Liver (tissue), 9 donors: ENCODE data around the gene ADAM8. TPM values are rescaled to one million over a fixed set of nuclear protein-coding genes. Genes with fewer than 3 reads are reported as not detected.

Experiments used
- DNase-seq: peaks from one replicate; pipeline ENCODE4 v3.0.0-alpha.2; 2017; ENCODE audit warnings: low spot score
- H3K27ac ChIP-seq, 2 donors: one replicate each; pipeline ENCODE4 v1.7.0; 2013; ENCODE audit warnings: inconsistent platforms in 2 of 2, low read length in 2 of 2, control low read depth in 1 of 2, low read depth in 1 of 2, mild to moderate bottlenecking in 1 of 2
- H3K27me3 ChIP-seq, 4 donors: one replicate each; pipeline versions ENCODE4 v1.6.1 to v1.7.0; 2013; ENCODE audit warnings: low read length in 3 of 4, inconsistent platforms in 1 of 4, mild to moderate bottlenecking in 1 of 4, moderate library complexity in 1 of 4; ENCODE audit not compliant: control insufficient read depth in 4 of 4, insufficient read depth in 4 of 4
- H3K36me3 ChIP-seq, 4 donors: one replicate each; pipeline versions ENCODE4 v1.6.1 to v1.7.0; 2013; ENCODE audit warnings: low read length in 3 of 4, mild to moderate bottlenecking in 3 of 4, low read depth in 1 of 4, moderate library complexity in 1 of 4; ENCODE audit not compliant: control insufficient read depth in 4 of 4, insufficient read depth in 3 of 4
- H3K4me1 ChIP-seq, 4 donors: one replicate each; pipeline versions ENCODE4 v1.6.1 to v1.7.0; 2013; ENCODE audit warnings: low read length in 3 of 4, mild to moderate bottlenecking in 3 of 4, moderate library complexity in 1 of 4; ENCODE audit not compliant: control insufficient read depth in 4 of 4, insufficient read depth in 4 of 4
- H3K4me3 ChIP-seq, 3 donors: one replicate each; pipeline versions ENCODE4 v1.6.1 to v1.7.0; 2013; ENCODE audit warnings: low read length in 3 of 3, control low read depth in 1 of 3, low read depth in 1 of 3, mild to moderate bottlenecking in 1 of 3
- H3K9ac ChIP-seq, 2 donors: one replicate each; pipeline ENCODE4 v1.7.0; 2013; ENCODE audit warnings: low read length in 2 of 2, mild to moderate bottlenecking in 2 of 2, moderate library complexity in 2 of 2, control low read depth in 1 of 2, low read depth in 1 of 2
- H3K9me3 ChIP-seq, 4 donors: one replicate each; pipeline versions ENCODE4 v1.6.1 to v1.7.0; 2013; ENCODE audit warnings: low read length in 3 of 4; ENCODE audit not compliant: control insufficient read depth in 4 of 4
- EGR1 ChIP-seq, 2 donors: IDR thresholded peaks; 2 replicates each; pipeline ENCODE4 v1.6.1; 2016 to 2018; ENCODE audit warnings: antibody characterized with exemption in 2 of 2, low read depth in 2 of 2
- FOXA2 ChIP-seq: IDR thresholded peaks from 2 replicates; pipeline ENCODE4 v1.6.1; 2016; ENCODE audit warnings: antibody characterized with exemption
- GABPA ChIP-seq, 2 donors: IDR thresholded peaks in 1 of 2; conservative IDR thresholded peaks in 1 of 2; 2 replicates each; pipeline ENCODE4 v1.6.1; 2016; ENCODE audit warnings: antibody characterized with exemption in 2 of 2, mild to moderate bottlenecking in 1 of 2, moderate library complexity in 1 of 2
- HNF4A ChIP-seq, 2 donors: conservative IDR thresholded peaks; 2 replicates each; pipeline ENCODE4 v1.6.1; 2016; ENCODE audit warnings: antibody characterized with exemption in 2 of 2, mild to moderate bottlenecking in 2 of 2
- HNF4G ChIP-seq: IDR thresholded peaks from 2 replicates; pipeline ENCODE4 v1.6.1; 2016; ENCODE audit warnings: antibody characterized with exemption
- JUND ChIP-seq, 2 donors: IDR thresholded peaks; 2 replicates each; pipeline ENCODE4 v1.6.1; 2016; ENCODE audit warnings: antibody characterized with exemption in 2 of 2
- NR2F2 ChIP-seq: IDR thresholded peaks from 2 replicates; pipeline ENCODE4 v1.6.1; 2016; ENCODE audit warnings: antibody characterized with exemption
- RAD21 ChIP-seq, 2 donors: IDR thresholded peaks; 2 replicates each; pipeline ENCODE4 v1.6.1; 2016; ENCODE audit warnings: antibody characterized with exemption in 2 of 2, mild to moderate bottlenecking in 2 of 2
- REST ChIP-seq: IDR thresholded peaks from 2 replicates; pipeline ENCODE4 v1.6.1; 2016; ENCODE audit warnings: antibody characterized with exemption, mild to moderate bottlenecking
- RXRA ChIP-seq, 2 donors: IDR thresholded peaks; 2 replicates each; pipeline ENCODE4 v1.6.1; 2017 to 2018; ENCODE audit warnings: antibody characterized with exemption in 2 of 2, mild to moderate bottlenecking in 1 of 2
- SP1 ChIP-seq: IDR thresholded peaks from 2 replicates; pipeline ENCODE4 v1.6.1; 2018; ENCODE audit warnings: antibody characterized with exemption, mild to moderate bottlenecking
- TAF1 ChIP-seq: conservative IDR thresholded peaks from 2 replicates; pipeline ENCODE4 v1.6.1; 2016; ENCODE audit warnings: antibody characterized with exemption, mild to moderate bottlenecking
- YY1 ChIP-seq: IDR thresholded peaks from 2 replicates; pipeline ENCODE4 v1.6.1; 2016; ENCODE audit warnings: antibody characterized with exemption, mild to moderate bottlenecking
- WGBS: extraction: QIAGEN DNeasy Blood & Tissue Kit; methylation state at CpG from one replicate; pipeline ENCODE4 v1.1.7; 2013; 5-methylcytosine and 5-hydroxymethylcytosine counted together
- polyA plus RNA-seq, 2 donors: library from polyadenylated mRNA; stranded (reverse) in 1 of 2; unstranded in 1 of 2; fragments of 200-250 nt in 1 of 2; fragments of >200 nt in 1 of 2; fragmentation: Nextera tagmentation in 1 of 2; extraction: Ambion mirVana in 1 of 2; gene quantifications; one replicate each; pipeline versions ENCODE4 v1.2.1 to v1.2.3, GENCODE V29; 2013 to 2015
- total RNA-seq, 2 donors: library from RNA; depleted of rRNA; stranded (reverse); fragments of >200 nt; gene quantifications; one replicate each; pipeline ENCODE4 v1.2.3, GENCODE V29; 2014
- TF ChIP-seq, protein P1 (sequence below): IDR thresholded peaks from 2 replicates; pipeline ENCODE4 v1.6.1; 2016; ENCODE audit warnings: antibody characterized with exemption
- TF ChIP-seq, protein P2 (sequence below): IDR thresholded peaks from 2 replicates; pipeline ENCODE4 v1.6.1; 2016; ENCODE audit warnings: antibody characterized with exemption
- TF ChIP-seq, protein P3 (sequence below): IDR thresholded peaks from 2 replicates; pipeline ENCODE4 v1.6.1; 2016; ENCODE audit warnings: antibody characterized with exemption
- TF ChIP-seq, protein P4 (sequence below): fragments of 150-350 bp; IDR thresholded peaks from 2 replicates; pipeline ENCODE4 v1.5.1; 2017; ENCODE audit warnings: improper control_type of control experiment, low read depth, low read length; ENCODE audit not compliant: missing input control
- donor health status: healthy.
- donor health status: healthy.
- donor health status: healthy.
- donor health status: healthy.
- donor health status: healthy.

The ADAM8 gene
- total and polyA plus RNA-seq, 4 donors, result 1.3 to 6.9 (median 3.7) TPM

DNA sequence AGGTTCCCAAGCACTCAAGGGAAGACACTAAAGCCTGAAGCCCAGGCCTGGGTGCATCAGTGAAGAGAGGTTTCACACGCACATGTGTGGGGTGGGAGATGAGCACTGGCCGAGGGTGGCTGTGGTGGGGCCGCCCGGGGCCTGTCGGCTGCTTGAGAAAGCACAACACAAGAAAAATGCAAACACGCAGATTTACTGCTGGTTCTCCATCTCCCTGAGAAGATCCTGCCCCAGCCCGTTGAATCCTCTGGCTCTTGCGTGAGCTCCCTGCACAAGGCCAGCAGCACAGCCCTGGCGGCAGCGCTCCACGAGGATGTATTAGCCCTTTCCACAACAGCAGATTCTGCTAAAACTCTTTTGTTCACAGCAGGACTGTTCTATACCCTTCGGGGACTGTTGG is 38.2 kb upstream of the ADAM8 start (continued):
- no peak for TF ChIP-seq RXRA (IDR thresholded peaks at IDR 0.05)
- TF ChIP-seq HNF4G, result no peak
- TF ChIP-seq, protein P1, sequence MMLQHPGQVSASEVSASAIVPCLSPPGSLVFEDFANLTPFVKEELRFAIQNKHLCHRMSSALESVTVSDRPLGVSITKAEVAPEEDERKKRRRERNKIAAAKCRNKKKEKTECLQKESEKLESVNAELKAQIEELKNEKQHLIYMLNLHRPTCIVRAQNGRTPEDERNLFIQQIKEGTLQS, result no peak
- TF ChIP-seq, protein P2, sequence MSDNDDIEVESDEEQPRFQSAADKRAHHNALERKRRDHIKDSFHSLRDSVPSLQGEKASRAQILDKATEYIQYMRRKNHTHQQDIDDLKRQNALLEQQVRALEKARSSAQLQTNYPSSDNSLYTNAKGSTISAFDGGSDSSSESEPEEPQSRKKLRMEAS, result no peak
- no peak for TF ChIP-seq GABPA (IDR thresholded peaks at IDR 0.05 in 1 of 2, conservative IDR thresholded peaks at IDR 0.05 in 1 of 2)
- no peak for TF ChIP-seq HNF4A (conservative IDR thresholded peaks at IDR 0.05)
- TF ChIP-seq JUND (IDR thresholded peaks at IDR 0.05), result no peak
- TF ChIP-seq TAF1, result no peak
- TF ChIP-seq FOXA2, result no peak
- TF ChIP-seq EGR1 (IDR thresholded peaks at IDR 0.05; ENCODE audit: low read depth in 2 of 2), result no peak
- no peak for TF ChIP-seq SP1

GRCh38 chr10:133313192-133313591 is 36.5 kb upstream of the ADAM8 start:
- TF ChIP-seq SP1, result no peak
- TF ChIP-seq TAF1, result no peak
- TF ChIP-seq RXRA (IDR thresholded peaks at IDR 0.05), result no peak
- TF ChIP-seq EGR1 (IDR thresholded peaks at IDR 0.05; ENCODE audit: low read depth in 2 of 2), result no peak
- TF ChIP-seq NR2F2, result no peak
- no peak for TF ChIP-seq HNF4A (conservative IDR thresholded peaks at IDR 0.05)
- TF ChIP-seq JUND (IDR thresholded peaks at IDR 0.05), result no peak
- TF ChIP-seq YY1, result no peak
- TF ChIP-seq, protein P3, sequence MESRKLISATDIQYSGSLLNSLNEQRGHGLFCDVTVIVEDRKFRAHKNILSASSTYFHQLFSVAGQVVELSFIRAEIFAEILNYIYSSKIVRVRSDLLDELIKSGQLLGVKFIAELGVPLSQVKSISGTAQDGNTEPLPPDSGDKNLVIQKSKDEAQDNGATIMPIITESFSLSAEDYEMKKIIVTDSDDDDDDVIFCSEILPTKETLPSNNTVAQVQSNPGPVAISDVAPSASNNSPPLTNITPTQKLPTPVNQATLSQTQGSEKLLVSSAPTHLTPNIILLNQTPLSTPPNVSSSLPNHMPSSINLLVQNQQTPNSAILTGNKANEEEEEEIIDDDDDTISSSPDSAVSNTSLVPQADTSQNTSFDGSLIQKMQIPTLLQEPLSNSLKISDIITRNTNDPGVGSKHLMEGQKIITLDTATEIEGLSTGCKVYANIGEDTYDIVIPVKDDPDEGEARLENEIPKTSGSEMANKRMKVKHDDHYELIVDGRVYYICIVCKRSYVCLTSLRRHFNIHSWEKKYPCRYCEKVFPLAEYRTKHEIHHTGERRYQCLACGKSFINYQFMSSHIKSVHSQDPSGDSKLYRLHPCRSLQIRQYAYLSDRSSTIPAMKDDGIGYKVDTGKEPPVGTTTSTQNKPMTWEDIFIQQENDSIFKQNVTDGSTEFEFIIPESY, result no peak
- no peak for TF ChIP-seq REST
- TF ChIP-seq RAD21 (IDR thresholded peaks at IDR 0.05), result no peak
- TF ChIP-seq, protein P1, result no peak
- TF ChIP-seq, protein P2, result no peak
- TF ChIP-seq FOXA2, result no peak
- TF ChIP-seq, protein P4, sequence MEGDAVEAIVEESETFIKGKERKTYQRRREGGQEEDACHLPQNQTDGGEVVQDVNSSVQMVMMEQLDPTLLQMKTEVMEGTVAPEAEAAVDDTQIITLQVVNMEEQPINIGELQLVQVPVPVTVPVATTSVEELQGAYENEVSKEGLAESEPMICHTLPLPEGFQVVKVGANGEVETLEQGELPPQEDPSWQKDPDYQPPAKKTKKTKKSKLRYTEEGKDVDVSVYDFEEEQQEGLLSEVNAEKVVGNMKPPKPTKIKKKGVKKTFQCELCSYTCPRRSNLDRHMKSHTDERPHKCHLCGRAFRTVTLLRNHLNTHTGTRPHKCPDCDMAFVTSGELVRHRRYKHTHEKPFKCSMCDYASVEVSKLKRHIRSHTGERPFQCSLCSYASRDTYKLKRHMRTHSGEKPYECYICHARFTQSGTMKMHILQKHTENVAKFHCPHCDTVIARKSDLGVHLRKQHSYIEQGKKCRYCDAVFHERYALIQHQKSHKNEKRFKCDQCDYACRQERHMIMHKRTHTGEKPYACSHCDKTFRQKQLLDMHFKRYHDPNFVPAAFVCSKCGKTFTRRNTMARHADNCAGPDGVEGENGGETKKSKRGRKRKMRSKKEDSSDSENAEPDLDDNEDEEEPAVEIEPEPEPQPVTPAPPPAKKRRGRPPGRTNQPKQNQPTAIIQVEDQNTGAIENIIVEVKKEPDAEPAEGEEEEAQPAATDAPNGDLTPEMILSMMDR, result no peak
- Histone ChIP-seq H3K27me3 (no peaks in the 10 kb centered on the region), H3K4me1 (peaks cover 2 to 17% (median 13%) of the 10 kb centered on the region in 4 donors), H3K9me3 (no peaks in the 10 kb centered on the region), H3K4me3 (no peak overlapping the region), H3K9ac (no peak overlapping the region), H3K27ac (no peak overlapping the region), H3K36me3 (peaks cover 0 to 21% (median 10%) of the 10 kb centered on the region in 4 donors)
- no peak for DNase-seq
- WGBS, result 84% methylated on average over 4 of the region's 4 CpGs
